GM12878 (cell line): ENCODE results near the gene CTRB1. TPM values are rescaled to one million over a fixed set of nuclear protein-coding genes. Genes with fewer than 3 reads are reported as not detected.

Experiments used
- ATAC-seq: fragments of 200-7000 bp; cut with Tn5 transposase; 3 replicates; pipeline ENCODE4 v1.9.1; 2020; ENCODE audit warnings: mild to moderate bottlenecking, moderate library complexity
- BruUV-seq: library from RNA; stranded (reverse); fragments of 400-500 nt; replicated peaks from 2 replicates; lab custom pipeline; 2021; lab: Mats Ljungman, UMichigan
- CTCF ChIA-PET: fragments of 300-600 bp; sonication (Branson Sonifier 250); formaldehyde crosslinking; extraction: SDS; loops from one replicate; lab custom pipeline; 2021; ENCODE audit warnings: inconsistent platforms; lab: Yijun Ruan, JAX
- POLR2A ChIA-PET: fragments of 350-600 bp; formaldehyde crosslinking; extraction: SDS; loops from one replicate; lab custom pipeline; 2021; ENCODE audit warnings: inconsistent platforms; lab: Charles Lee
- RAD21 ChIA-PET: fragments of 300-600 bp; sonication (Branson Sonifier 250); formaldehyde crosslinking; loops from one replicate; lab custom pipeline; 2023; ENCODE audit warnings: antibody characterized with exemption; ENCODE audit not compliant: unreplicated experiment; lab: Charles Lee
- SMC1A ChIA-PET: fragments of 300-600 bp; sonication (Branson Sonifier 250); formaldehyde crosslinking; loops from one replicate; lab custom pipeline; 2023; ENCODE audit not compliant: unreplicated experiment, uncharacterized antibody; lab: Charles Lee
- DNase-seq: peaks from one replicate; pipeline ENCODE4 v3.0.0-alpha.2; 2011; ENCODE audit warnings: low read depth, low spot score
- FAIRE-seq: peaks from 3 replicates; lab custom pipeline; 2011; peaks lifted over from hg19 to GRCh38; lab: Jason Lieb, UNC
- H2AFZ ChIP-seq: 2 replicates; pipeline ENCODE4 v1.6.0; 2011; ENCODE audit warnings: low read depth, low read length, control low read depth; ENCODE audit not compliant: control insufficient read depth
- H3K27ac ChIP-seq: 2 replicates; pipeline ENCODE4 v1.5.1; 2011; ENCODE audit warnings: control low read depth; ENCODE audit not compliant: control insufficient read depth, insufficient read depth
- H3K27me3 ChIP-seq, 2 experiments: replicated peaks in 1 of 2; 2 replicates each; pipeline versions ENCODE4 v1.6.0 to v1.6.1; 2011; ENCODE audit warnings: low read length in 1 of 2; ENCODE audit not compliant: control insufficient read depth in 2 of 2, insufficient read depth in 2 of 2
- H3K36me3 ChIP-seq, 2 experiments: 2 replicates each; pipeline ENCODE4 v1.5.1; 2011; ENCODE audit warnings: low read length in 1 of 2; ENCODE audit not compliant: control insufficient read depth in 2 of 2, insufficient read depth in 2 of 2
- H3K4me1 ChIP-seq: 2 replicates; pipeline ENCODE4 v1.6.1; 2011; ENCODE audit warnings: mild to moderate bottlenecking, low read length, moderate library complexity, mixed read lengths; ENCODE audit not compliant: control insufficient read depth, insufficient read depth
- H3K4me2 ChIP-seq: 2 replicates; pipeline ENCODE4 v1.6.0; 2011; ENCODE audit warnings: control low read depth; ENCODE audit not compliant: control insufficient read depth, insufficient read depth
- H3K4me3 ChIP-seq: fragments of 200-600 bp; sonication (generic); 2 replicates; pipeline ENCODE4 v1.5.1; 2016
- H3K79me2 ChIP-seq: 2 replicates; pipeline ENCODE4 v1.6.0; 2011; ENCODE audit warnings: low read length; ENCODE audit not compliant: control insufficient read depth, insufficient read depth
- H3K9ac ChIP-seq: 2 replicates; pipeline ENCODE4 v1.8.0; 2011; ENCODE audit warnings: low read length, control low read depth, mixed read lengths; ENCODE audit not compliant: control insufficient read depth, insufficient read depth
- H3K9me3 ChIP-seq: replicated peaks from 3 replicates; pipeline ENCODE4 v1.5.1; 2011; ENCODE audit warnings: mild to moderate bottlenecking, low read length; ENCODE audit not compliant: control insufficient read depth, insufficient read depth
- H4K20me1 ChIP-seq: 2 replicates; pipeline ENCODE4 v1.6.0; 2011; ENCODE audit not compliant: control insufficient read depth, insufficient read depth
- MXI1 ChIP-seq: fragments of 150-350 bp; IDR thresholded peaks from 2 replicates; pipeline ENCODE4 v1.6.1; 2011; ENCODE audit warnings: low read depth, mild to moderate bottlenecking, inconsistent platforms, low read length, improper control_type of control experiment
- RB1 ChIP-seq: fragments of 450-650 bp; formaldehyde crosslinking; IDR thresholded peaks from 2 replicates; pipeline ENCODE4 v1.6.1; 2017; ENCODE audit warnings: mild to moderate bottlenecking, borderline replicate concordance
- SIX5 ChIP-seq: IDR thresholded peaks from 2 replicates; pipeline ENCODE4 v1.6.1; 2011; ENCODE audit warnings: mild to moderate bottlenecking, low read depth, low read length, moderate library complexity; ENCODE audit not compliant: severe bottlenecking
- SMC3 ChIP-seq: IDR thresholded peaks from 2 replicates; pipeline ENCODE4 v1.6.1; 2011; ENCODE audit warnings: low read length, improper control_type of control experiment, borderline replicate concordance
- WGBS: methylation state at CpG from one replicate; pipeline ENCODE4 v1.1.6; 2016; ENCODE audit warnings: low lambda C conversion rate; ENCODE audit not compliant: insufficient replicate concordance, insufficient coverage; ENCODE audit errors: missing lambda C conversion rate; 5-methylcytosine and 5-hydroxymethylcytosine counted together
- in situ Hi-C: fragments of 300-500 bp; cut with MboI; formaldehyde crosslinking; loops from 9 replicates; pipeline ENCODE4 v1.14.3; 2018; ENCODE audit warnings: mixed read lengths
- intact Hi-C: fragments of 100-400 bp; cut with micrococcal nuclease; formaldehyde crosslinking; loops from one replicate; pipeline ENCODE4 v1.14.2; 2022; ENCODE audit not compliant: unreplicated experiment
- polyA plus RNA-seq, 11 experiments: library from polyadenylated mRNA; depleted of rRNA in 4 of 11; unstranded in 6 of 11; stranded (reverse) in 5 of 11; fragments of >200 nt; fragmentation: Nextera tagmentation in 4 of 11; fragmentation: Illumina TruSeq in 1 of 11; extraction: Ambion mirVana in 4 of 11; extraction: Trizol in 1 of 11; gene quantifications; 1 replicate in 1 of 11; 2 replicates in 10 of 11; pipeline versions ENCODE4 v1.2.1 to v1.2.3, GENCODE V29; 2011 to 2016; ENCODE audit warnings: inconsistent platforms in 2 of 11, missing spikeins in 2 of 11, low read depth in 1 of 11
- total RNA-seq, 4 experiments: library from RNA; depleted of rRNA in 3 of 4; stranded (reverse); fragments of >200 nt in 3 of 4; fragmentation: Illumina TruSeq in 1 of 4; extraction: Trizol in 1 of 4; gene quantifications; 2 replicates each; pipeline versions ENCODE4 v1.2.1 to v1.2.3, GENCODE V29; 2013 to 2021
- TF ChIP-seq, protein P1 (sequence below): fragments of 450-650 bp; IDR thresholded peaks from 2 replicates; pipeline ENCODE4 v1.6.1; 2016; ENCODE audit warnings: mild to moderate bottlenecking

CTRB1 gene
- total and polyA plus RNA-seq, 10 of the 15 experiments (the other 5 are each of a cell fraction or from before 2014, with no cell fraction given): 0.28 to 4.4 TPM; not detected in 8

DNA sequence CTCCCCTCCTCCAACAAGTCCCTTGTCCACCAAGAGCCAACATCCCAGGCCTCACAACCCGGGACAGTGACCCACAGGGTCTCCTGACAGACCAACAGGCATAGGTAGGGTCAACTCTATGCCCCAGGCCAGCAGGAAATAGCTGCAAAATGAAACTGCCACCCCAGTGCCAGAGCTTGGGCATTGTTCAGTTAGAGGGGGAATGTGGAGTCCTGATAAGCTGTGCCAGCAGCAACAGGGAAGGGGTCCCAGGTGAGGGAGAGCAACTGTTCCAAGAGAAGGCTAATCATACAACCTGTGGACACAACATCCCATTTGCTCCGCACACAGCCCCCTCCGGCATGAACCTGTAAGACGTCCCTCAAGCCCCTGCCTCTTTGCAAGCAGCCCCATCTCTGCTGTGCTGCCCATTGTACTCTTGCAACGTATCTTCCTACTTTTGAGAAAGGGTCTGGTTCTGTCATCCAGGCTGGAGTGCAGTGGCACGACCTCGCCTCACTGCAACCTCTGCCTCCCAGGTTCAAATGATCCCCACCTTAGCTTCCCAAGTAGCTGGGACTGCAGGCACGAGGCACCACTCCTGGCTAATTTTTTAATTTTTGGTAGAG lies 29.0 kb upstream of the CTRB1 start:
- FAIRE-seq: no peak
- TF ChIP-seq RB1 (no peak), SMC3 (no peak), SIX5 (no peak), MXI1 (no peak)
- TF ChIP-seq, protein P1, sequence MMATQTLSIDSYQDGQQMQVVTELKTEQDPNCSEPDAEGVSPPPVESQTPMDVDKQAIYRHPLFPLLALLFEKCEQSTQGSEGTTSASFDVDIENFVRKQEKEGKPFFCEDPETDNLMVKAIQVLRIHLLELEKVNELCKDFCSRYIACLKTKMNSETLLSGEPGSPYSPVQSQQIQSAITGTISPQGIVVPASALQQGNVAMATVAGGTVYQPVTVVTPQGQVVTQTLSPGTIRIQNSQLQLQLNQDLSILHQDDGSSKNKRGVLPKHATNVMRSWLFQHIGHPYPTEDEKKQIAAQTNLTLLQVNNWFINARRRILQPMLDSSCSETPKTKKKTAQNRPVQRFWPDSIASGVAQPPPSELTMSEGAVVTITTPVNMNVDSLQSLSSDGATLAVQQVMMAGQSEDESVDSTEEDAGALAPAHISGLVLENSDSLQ: no peak
- TF ChIP-seq, all 136 proteins: peak for 0
- no peaks in the 10 kb centered on the region for H3K36me3 ChIP-seq
- H3K9me3 ChIP-seq: no peaks in the 10 kb centered on the region
- no peak overlapping the region for H3K4me2 ChIP-seq
- H3K9ac ChIP-seq: no peak overlapping the region
- no peaks in the 10 kb centered on the region for H3K4me1 ChIP-seq
- WGBS: 36% methylated on average over 8 of the region's 8 CpGs
- ChIA-PET POLR2A (interaction anchor here (0.6 kb wide), 1 partner anchor 18 kb away, joined by 6 read pairs; no protein-coding TSS in a partner anchor), RAD21 (interaction anchor here (1.1 kb wide), 1 partner anchor 10 kb away, joined by 4 read pairs; no protein-coding TSS in a partner anchor), CTCF (interaction anchor here (0.9 to 3.0 kb wide), 2 partner anchors 10 to 28 kb away, joined by 3 to 12 read pairs; no protein-coding TSS in a partner anchor), SMC1A (no interaction called here)
- no peak for ATAC-seq
- no peak overlapping the region for H3K27ac ChIP-seq
- no peak overlapping the region for H3K4me3 ChIP-seq
- in situ Hi-C loops: no loop called here
- no peak for DNase-seq
- no peaks in the 10 kb centered on the region for H3K79me2 ChIP-seq
- BruUV-seq: no TSS peak
- no peak overlapping the region for H2AFZ ChIP-seq
- intact Hi-C loops: no loop called here
- no peaks in the 10 kb centered on the region; a peak in 2 of 4 replicates for H3K27me3 ChIP-seq
- H4K20me1 ChIP-seq: no peaks in the 10 kb centered on the region
